ENCODE data around the gene OR1S1.
"Not testable (repeated sequence)": the region's sequence is repeated elsewhere in the genome, so short reads cannot be mapped to it uniquely, and the experiment has no call there.

The OR1S1 gene

GRCh38 chr11:58212420-58212819 lies at the start of gene OR1S1:
OR1S1 (plus strand) TSS chr11:58212720.
- DNase-seq = not testable (repeated sequence)

GRCh38 chr11:58164389-58164788 lies 48.1 kb upstream of the OR1S1 start:
- DNase-seq = no peak

- no peak for DNase-seq
Observed at GRCh38 chr11:58164990-58165389, 47.5 kb upstream of the OR1S1 start.

- no peak for DNase-seq
Observed at GRCh38 chr11:58165504-58166106, 46.9 kb upstream of the OR1S1 start.

GRCh38 chr11:58177409-58178054 lies 35.0 kb upstream of the OR1S1 start:
- DNase-seq = no peak

- no peak for DNase-seq
Observed at GRCh38 chr11:58178444-58178843, 34.1 kb upstream of the OR1S1 start.

GRCh38 chr11:58179648-58180047 lies 32.9 kb upstream of the OR1S1 start:
- no peak for DNase-seq

GRCh38 chr11:58186938-58187337 lies 25.6 kb upstream of the OR1S1 start:
- no peak for DNase-seq

- no peak for DNase-seq
Observed at GRCh38 chr11:58188770-58189169, 23.8 kb upstream of the OR1S1 start, which contains the start of gene OR9Q2. OR9Q2 (plus strand) TSS chr11:58189070; CDS start chr11:58190491, 1,421 bp downstream.

GRCh38 chr11:58192229-58192628 lies 20.3 kb upstream of the OR1S1 start:
- no peak for DNase-seq

- DNase-seq = no peak
Observed at GRCh38 chr11:58193391-58193790, 19.1 kb upstream of the OR1S1 start.

- DNase-seq = no peak
Observed at GRCh38 chr11:58195939-58196338, 16.6 kb upstream of the OR1S1 start.

- DNase-seq = no peak
Observed at GRCh38 chr11:58199271-58199670, 13.2 kb upstream of the OR1S1 start.

- no peak for DNase-seq
Observed at GRCh38 chr11:58204042-58204441, 8.5 kb upstream of the OR1S1 start, which contains the start of gene OR1S2. OR1S2 (minus strand) TSS chr11:58204142; CDS start chr11:58204142, 0 bp downstream.

GRCh38 chr11:58216476-58216875 lies 4.0 kb downstream of the OR1S1 start:
- no peak for DNase-seq

GRCh38 chr11:58222721-58223120 lies 10.2 kb downstream of the OR1S1 start:
- no peak for DNase-seq

GRCh38 chr11:58227956-58228615 lies 15.6 kb downstream of the OR1S1 start:
- no peak for DNase-seq

GRCh38 chr11:58243954-58244353 lies 31.4 kb downstream of the OR1S1 start:
- DNase-seq = no peak

GRCh38 chr11:58254936-58255335 lies 42.4 kb downstream of the OR1S1 start:
- no peak for DNase-seq

- DNase-seq = no peak
Observed at GRCh38 chr11:58259983-58260382, 47.5 kb downstream of the OR1S1 start.
